Activated CD8-positive, alpha-beta memory T cell treated with anti-CD3 and anti-CD28 coated beads for 4 hours (primary cell): Measurements from ENCODE around the gene SHLD2.
"Not testable (repeated sequence)": the region's sequence is repeated elsewhere in the genome, so short reads cannot be mapped to it uniquely, and the experiment has no call there.

ENCODE experiments used
- DNase-seq, 2 donors: peaks; one replicate each; pipeline ENCODE4 v3.0.0-alpha.2; 2020; ENCODE audit warnings: low read depth in 2 of 2

Gene SHLD2

DNA sequence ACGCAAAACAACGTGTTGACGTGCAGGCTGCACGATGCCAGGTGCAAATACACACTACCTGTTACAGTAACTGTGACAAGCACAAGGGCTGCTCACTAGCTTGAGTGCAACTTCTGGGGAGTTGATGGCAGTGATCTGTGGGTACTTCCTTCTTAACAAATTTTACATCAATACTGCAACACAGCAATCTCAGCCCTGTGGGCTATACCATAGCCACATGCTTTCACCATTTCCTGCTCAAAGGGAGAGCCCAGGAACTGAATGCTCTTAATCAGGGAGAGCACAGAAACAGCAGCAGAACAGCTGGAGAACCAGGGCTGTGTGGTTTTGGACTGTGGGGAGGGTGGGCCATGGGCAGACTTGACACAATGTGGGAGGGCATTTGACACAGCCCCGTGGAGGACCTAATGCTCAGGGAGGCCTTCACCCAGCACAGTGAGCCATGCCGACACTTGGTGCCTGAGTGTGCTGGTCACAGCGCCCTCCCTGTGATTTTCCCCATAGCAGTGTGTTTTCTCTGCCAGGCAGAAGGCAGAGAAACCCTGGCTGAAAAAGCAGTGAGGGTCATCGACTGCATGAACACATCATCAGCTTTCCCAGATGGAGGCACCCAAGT, 118.3 kb downstream of the SHLD2 start:
- DNase-seq = not testable (repeated sequence)

DNA sequence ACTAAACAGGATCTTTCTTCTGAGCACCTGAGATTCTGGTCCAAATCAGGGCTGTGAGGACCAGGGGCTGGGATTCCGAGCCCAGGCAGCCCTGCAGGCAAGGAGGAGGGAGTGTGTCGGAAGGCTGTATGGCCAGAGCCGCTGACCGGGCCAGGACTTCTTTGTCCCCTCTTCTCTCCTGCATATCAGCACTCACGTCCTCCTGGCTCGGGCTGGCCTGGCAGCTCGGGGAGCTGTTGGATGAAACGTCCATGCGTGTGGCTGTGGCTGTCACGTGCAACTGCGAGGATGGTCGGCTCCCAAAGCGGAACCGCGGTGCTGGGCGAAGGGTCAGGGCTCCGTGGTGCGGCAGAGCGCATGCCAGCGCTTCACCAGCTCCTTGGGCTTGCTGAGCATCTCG, 118.8 kb downstream of the SHLD2 start:
- not testable (repeated sequence) for DNase-seq

DNA sequence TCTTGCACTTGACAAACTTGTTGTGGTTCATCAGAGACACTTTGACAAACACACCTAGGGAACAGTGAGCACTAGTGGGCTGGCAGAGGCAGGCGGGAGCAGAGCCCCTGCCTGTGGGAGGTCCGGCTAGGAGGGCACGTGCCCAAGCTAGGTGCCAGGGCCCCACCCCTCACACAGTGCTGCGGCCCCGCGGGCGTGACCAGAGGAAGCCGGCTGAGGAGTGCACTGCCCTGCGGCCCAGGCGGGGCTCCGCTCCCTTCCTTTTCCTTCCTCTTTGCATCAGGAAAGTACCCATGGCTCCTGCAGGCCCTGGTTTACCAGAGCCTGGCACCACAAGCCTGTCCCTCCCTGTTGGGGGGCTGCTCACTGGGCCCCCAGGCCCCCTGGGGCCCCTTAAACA, 121.1 kb downstream of the SHLD2 start:
- not testable (repeated sequence) for DNase-seq

DNA sequence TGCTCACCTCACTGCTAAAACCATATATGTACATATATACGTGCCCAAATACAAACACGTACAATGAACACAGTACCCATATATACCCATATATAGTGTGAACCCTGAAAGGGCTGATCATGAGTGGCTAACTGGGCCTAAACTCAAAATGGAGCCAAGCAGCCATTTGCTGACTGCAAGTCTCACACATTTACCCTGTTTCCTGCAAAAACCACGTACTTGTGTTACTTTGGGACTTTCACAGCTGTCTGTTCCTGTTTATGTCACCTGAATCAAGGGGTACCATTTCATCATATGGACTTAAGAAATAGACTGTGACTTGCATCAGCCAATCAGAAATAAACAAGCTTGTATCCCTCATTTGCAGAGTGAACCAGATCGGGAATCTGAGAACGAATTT, 124.4 kb downstream of the SHLD2 start:
- not testable (repeated sequence) for DNase-seq

DNA sequence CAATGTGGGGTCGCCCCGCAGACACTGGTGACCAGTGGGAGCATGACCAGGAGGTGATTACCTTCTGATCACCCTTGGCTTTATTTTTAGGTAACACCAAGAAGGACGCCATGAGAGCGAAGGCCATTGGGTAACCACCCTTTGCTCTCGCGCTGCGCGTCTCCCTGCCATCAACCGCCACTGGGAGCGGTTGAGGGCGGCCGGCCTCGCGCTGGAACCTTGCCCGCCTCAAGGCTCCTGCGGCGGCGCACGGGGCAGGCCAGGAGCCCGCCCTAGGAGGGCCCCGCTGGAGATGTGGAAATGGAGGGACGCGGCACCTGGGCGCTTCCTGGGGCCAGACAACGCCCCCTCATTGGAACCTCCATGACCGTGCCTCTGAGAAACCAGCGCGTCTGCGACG, 127.8 kb downstream of the SHLD2 start:
- not testable (repeated sequence) for DNase-seq

DNA sequence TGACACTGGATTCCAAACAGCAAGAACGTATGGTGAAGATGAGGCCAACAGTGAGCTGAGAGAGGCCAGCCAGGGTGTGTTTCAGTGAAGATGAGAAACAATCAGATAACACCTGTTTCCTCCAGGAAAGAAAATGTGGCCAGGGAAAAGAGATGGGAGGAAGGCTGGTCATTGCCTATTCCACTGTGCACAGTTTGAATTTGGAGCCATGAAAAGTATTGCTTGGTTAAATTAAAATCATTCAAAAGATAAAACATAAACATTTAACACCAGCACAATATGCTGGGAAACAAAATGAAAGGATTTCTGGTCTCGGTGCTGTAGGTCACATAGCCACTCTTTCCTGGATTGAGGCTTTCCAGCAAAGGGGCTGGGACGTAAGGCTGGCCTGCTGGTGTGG, 130.1 kb downstream of the SHLD2 start, which contains the start of gene NUTM2A:
TSS of gene NUTM2A (plus strand) at position 301 of the 400 bp plus-strand sequence. CDS start 383 bp downstream, outside the sequence.
- DNase-seq = not testable (repeated sequence)

DNA sequence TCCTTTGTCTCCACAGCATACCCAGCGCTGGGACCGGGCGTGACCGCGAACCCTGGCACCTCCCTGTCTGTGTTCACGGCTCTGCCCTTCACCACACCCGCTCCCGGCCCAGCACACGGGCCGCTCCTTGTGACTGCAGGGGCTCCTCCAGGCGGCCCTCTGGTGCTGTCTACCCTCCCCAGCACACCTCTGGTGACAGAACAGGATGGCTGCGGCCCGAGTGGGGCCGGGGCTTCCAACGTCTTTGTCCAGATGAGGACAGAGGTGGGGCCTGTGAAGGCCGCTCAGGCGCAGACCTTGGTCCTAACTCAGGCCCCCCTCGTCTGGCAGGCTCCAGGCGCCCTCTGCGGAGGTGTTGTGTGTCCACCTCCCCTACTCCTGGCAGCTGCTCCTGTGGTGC, 133.2 kb downstream of the SHLD2 start:
- DNase-seq = not testable (repeated sequence)

DNA sequence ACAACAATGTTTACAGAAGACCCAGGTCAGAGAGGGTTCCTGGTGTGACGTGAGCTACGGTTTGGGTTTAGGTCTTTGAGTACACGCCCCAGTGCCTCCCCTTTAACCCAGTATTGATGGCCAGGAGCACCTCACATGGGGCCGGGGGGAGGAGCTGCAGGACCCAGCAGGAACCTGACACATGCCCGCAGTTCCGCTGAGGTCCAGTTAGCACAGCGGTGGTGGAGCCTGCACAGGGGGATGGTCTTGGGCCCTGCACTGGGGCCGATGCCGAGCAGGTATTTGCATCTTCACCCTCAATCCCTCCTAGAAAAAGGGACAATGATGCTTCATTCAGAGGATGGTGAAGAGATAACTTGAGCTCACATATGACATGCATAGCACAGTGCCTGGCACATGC, 134.2 kb downstream of the SHLD2 start:
- not testable (repeated sequence) for DNase-seq

DNA sequence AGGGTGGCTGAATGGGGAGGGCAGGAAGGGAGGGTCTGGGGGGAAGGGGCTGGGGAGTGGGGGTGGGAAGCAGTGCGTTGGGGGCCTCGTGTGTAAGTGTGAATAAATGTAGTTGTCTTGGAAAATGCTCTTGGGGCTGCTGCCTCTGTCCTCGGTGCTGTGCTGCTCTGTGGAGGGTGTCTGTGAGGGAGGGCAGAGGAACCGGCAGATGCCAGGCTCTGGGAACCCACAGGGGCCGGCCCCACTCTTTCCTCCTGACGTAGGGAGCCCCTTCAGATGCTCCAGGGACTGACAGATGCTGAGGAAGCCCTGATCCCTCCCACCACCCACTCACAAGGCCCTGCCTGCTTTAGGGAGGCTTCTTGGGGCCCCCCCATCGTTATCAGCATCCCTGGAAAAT, 139.8 kb downstream of the SHLD2 start:
- DNase-seq = not testable (repeated sequence)

DNA sequence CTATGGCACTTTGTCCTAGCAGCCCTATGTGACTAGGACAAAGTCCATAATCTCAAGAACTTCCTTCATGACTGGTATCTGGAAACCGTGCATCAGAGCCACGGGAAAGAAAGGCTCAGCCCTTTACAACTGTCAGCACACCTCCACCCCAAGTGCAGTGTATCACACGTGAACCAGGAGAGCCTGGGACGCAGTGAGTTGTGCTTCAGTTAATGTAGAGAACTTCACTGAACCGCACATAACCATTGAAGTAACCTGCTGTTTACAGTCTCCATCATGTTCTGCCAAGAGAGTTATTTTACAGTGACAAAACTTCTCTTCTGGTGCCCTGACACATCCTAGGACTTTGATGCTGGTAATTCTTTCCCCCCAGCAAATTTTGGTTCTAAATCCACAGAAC, 142.2 kb downstream of the SHLD2 start:
- not testable (repeated sequence) for DNase-seq

DNA sequence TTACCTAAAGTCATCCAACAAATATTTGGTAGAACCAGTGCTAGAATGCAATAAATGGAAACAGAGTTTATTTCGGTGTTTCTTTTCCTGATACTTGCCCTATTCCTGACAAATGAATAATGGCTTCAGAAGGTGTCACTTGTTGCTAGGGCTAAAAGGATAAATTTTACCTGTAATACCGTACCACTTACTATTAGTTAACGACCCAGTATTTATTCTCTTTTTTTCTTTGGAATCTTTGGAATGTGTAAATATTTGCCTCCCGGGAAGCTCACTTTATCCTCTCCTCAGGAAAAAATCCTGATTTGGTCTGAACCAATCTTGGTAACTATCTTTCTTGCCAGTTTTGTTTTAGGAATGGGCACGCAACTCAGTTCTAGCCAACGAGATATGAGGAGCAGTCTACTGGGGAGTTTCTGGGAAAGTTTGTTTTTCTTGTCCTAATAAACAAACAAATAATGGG, 144.4 kb downstream of the SHLD2 start:
- DNase-seq = not testable (repeated sequence)
